Neural progenitor cell (in vitro differentiated cells): Measurements from ENCODE around the gene REXO1. TPM values are rescaled to one million over a fixed set of nuclear protein-coding genes. Genes with fewer than 3 reads are reported as not detected.
A peak's percentile ranks its signal among the peaks of the same experiment; 100 is the strongest.

Source experiments
- DNase-seq: peaks from one replicate; pipeline ENCODE4 v3.0.0-alpha.2; 2016; ENCODE audit warnings: low spot score
- H2AFZ ChIP-seq: fragments of 200-600 bp; sonication (generic); replicated peaks from 2 replicates; pipeline ENCODE4 v1.6.1; 2016; ENCODE audit warnings: antibody characterized with exemption
- H3F3A ChIP-seq: fragments of 200-600 bp; sonication (generic); 2 replicates; pipeline ENCODE4 v1.6.1; 2016; ENCODE audit warnings: antibody characterized with exemption, low read depth
- H3K27ac ChIP-seq: fragments of 200-600 bp; sonication (generic); 2 replicates; pipeline ENCODE4 v1.5.1; 2016; ENCODE audit warnings: mild to moderate bottlenecking
- H3K27me3 ChIP-seq: fragments of 200-600 bp; sonication (generic); 2 replicates; pipeline ENCODE4 v1.6.1; 2016; ENCODE audit warnings: mild to moderate bottlenecking, moderate library complexity
- H3K36me3 ChIP-seq: fragments of 200-600 bp; sonication (generic); 2 replicates; pipeline ENCODE4 v1.5.1; 2016
- H3K4me1 ChIP-seq: fragments of 200-600 bp; sonication (generic); 2 replicates; pipeline ENCODE4 v1.6.1; 2016; ENCODE audit warnings: mixed run types
- H3K4me2 ChIP-seq: fragments of 200-600 bp; sonication (generic); 2 replicates; pipeline ENCODE4 v1.6.1; 2016
- H3K4me3 ChIP-seq: fragments of 200-600 bp; sonication (generic); 2 replicates; pipeline ENCODE4 v1.5.1; 2016
- H3K79me2 ChIP-seq: fragments of 200-600 bp; sonication (generic); 2 replicates; pipeline ENCODE4 v1.6.1; 2016; ENCODE audit warnings: low read depth
- H3K9ac ChIP-seq: fragments of 200-600 bp; sonication (generic); 2 replicates; pipeline ENCODE4 v1.6.1; 2016
- H3K9me3 ChIP-seq: fragments of 200-600 bp; sonication (generic); 2 replicates; pipeline ENCODE4 v1.5.1; 2016; ENCODE audit warnings: low read depth
- H4K20me1 ChIP-seq: fragments of 200-600 bp; sonication (generic); 2 replicates; pipeline ENCODE4 v1.6.1; 2016; ENCODE audit warnings: low read depth
- H3K27ac Mint-ChIP-seq: 3 replicates; pipeline ENCODE4 v1.8.0; 2021; ENCODE audit warnings: mixed read lengths
- H3K27me3 Mint-ChIP-seq: 2 replicates; pipeline ENCODE4 v1.8.0; 2022; ENCODE audit warnings: low read depth, mild to moderate bottlenecking, inconsistent platforms, moderate library complexity, mixed read lengths; ENCODE audit not compliant: insufficient read depth
- H3K36me3 Mint-ChIP-seq: 3 replicates; pipeline ENCODE4 v1.8.0; 2021; ENCODE audit warnings: mixed read lengths
- H3K4me1 Mint-ChIP-seq: 3 replicates; pipeline ENCODE4 v1.8.0; 2021; ENCODE audit warnings: mixed read lengths
- H3K4me3 Mint-ChIP-seq: 3 replicates; pipeline ENCODE4 v1.8.0; 2021; ENCODE audit warnings: mild to moderate bottlenecking, moderate library complexity, mixed read lengths
- H3K9me3 Mint-ChIP-seq: 3 replicates; pipeline ENCODE4 v1.8.0; 2020; ENCODE audit warnings: mixed read lengths
- CTCF ChIP-seq: fragments of 200-600 bp; sonication (generic); IDR thresholded peaks from 2 replicates; pipeline ENCODE4 v1.5.1; 2017; ENCODE audit warnings: antibody characterized with exemption, mild to moderate bottlenecking
- EZH2 ChIP-seq: fragments of 200-600 bp; sonication (generic); IDR thresholded peaks from 2 replicates; pipeline ENCODE4 v1.6.1; 2017; ENCODE audit warnings: antibody characterized with exemption, mild to moderate bottlenecking, moderate library complexity
- EZH2phosphoT487 ChIP-seq: fragments of 200-600 bp; sonication (generic); IDR thresholded peaks from 2 replicates; pipeline ENCODE4 v1.6.1; 2017; ENCODE audit warnings: antibody characterized with exemption
- total RNA-seq: library from RNA; depleted of rRNA; stranded (reverse); fragments of >200 nt; gene quantifications from 2 replicates; pipeline ENCODE4 v1.2.3, GENCODE V29; 2015; ENCODE audit warnings: low replicate concordance

REXO1 gene
- total RNA-seq, 1 donor from 2014 or later: 38.7 TPM

- no peaks in the 10 kb centered on the region for H4K20me1 ChIP-seq
These were observed 51.7 kb downstream of the REXO1 start for GRCh38 chr19:1796395-1797142.

GRCh38 chr19:1794424-1795172 is 53.7 kb downstream of the REXO1 start:
- Histone ChIP-seq H3K4me1 (no peaks in the 10 kb centered on the region), H3K36me3 (no peaks in the 10 kb centered on the region), H3K9me3 (no peaks in the 10 kb centered on the region), H2AFZ (no peak overlapping the region), H3K27me3 (peaks cover 36% of the 10 kb centered on the region), H3F3A (peaks cover 6% of the 10 kb centered on the region), H3K4me3 (no peak overlapping the region), H4K20me1 (no peaks in the 10 kb centered on the region), H3K27ac (no peak overlapping the region), H3K9ac (no peak overlapping the region), H3K79me2 (no peaks in the 10 kb centered on the region), H3K4me2 (no peak overlapping the region)
- H3K4me1 Mint-ChIP-seq: peaks cover 6% of the 10 kb centered on the region
- TF ChIP-seq EZH2: no peak
- no peak for TF ChIP-seq EZH2phosphoT487
- no peak for TF ChIP-seq CTCF
- no peaks in the 10 kb centered on the region for H3K36me3 Mint-ChIP-seq
- H3K27ac Mint-ChIP-seq: no peak overlapping the region
- DNase-seq: no peak
- no peaks in the 10 kb centered on the region for H3K9me3 Mint-ChIP-seq
- peaks cover 27% of the 10 kb centered on the region for H3K27me3 Mint-ChIP-seq
- H3K4me3 Mint-ChIP-seq: no peak overlapping the region

More at GRCh38 chr19:1796395-1797142, 51.7 kb downstream of the REXO1 start:
- DNase-seq: no peak
- no peak overlapping the region for H2AFZ ChIP-seq
- Mint-ChIP-seq H3K36me3 (peaks cover 3% of the 10 kb centered on the region), H3K27ac (no peak overlapping the region), H3K9me3 (no peaks in the 10 kb centered on the region), H3K4me3 (no peak overlapping the region), H3K27me3 (peaks cover 24% of the 10 kb centered on the region), H3K4me1 (peaks cover 9% of the 10 kb centered on the region)
- no peaks in the 10 kb centered on the region for H3F3A ChIP-seq
- no peak overlapping the region for H3K27ac ChIP-seq
- H3K9me3 ChIP-seq: no peaks in the 10 kb centered on the region
- H3K27me3 ChIP-seq: peaks cover 17% of the 10 kb centered on the region
- H3K4me2 ChIP-seq: no peak overlapping the region
- H3K4me3 ChIP-seq: no peak overlapping the region
- no peaks in the 10 kb centered on the region for H3K4me1 ChIP-seq
- no peaks in the 10 kb centered on the region for H3K36me3 ChIP-seq
- no peak overlapping the region for H3K9ac ChIP-seq
- TF ChIP-seq EZH2: no peak
- no peaks in the 10 kb centered on the region for H3K79me2 ChIP-seq

GRCh38 chr19:1791879-1792278 is 56.4 kb downstream of the REXO1 start:
- H3F3A ChIP-seq: peaks cover 10% of the 10 kb centered on the region
- H2AFZ ChIP-seq: no peak overlapping the region
- no peak for TF ChIP-seq EZH2phosphoT487
- TF ChIP-seq CTCF: peak; percentile 5
- no peak overlapping the region for H3K4me2 ChIP-seq
- H3K27me3 ChIP-seq: peaks cover 63% of the 10 kb centered on the region
- peaks cover 32% of the 10 kb centered on the region for H3K27me3 Mint-ChIP-seq
- H3K9me3 Mint-ChIP-seq: no peaks in the 10 kb centered on the region
- no peaks in the 10 kb centered on the region for H3K36me3 ChIP-seq
- H3K4me1 Mint-ChIP-seq: peaks cover 6% of the 10 kb centered on the region
- no peaks in the 10 kb centered on the region for H3K9me3 ChIP-seq
- H3K4me1 ChIP-seq: no peaks in the 10 kb centered on the region
- no peak overlapping the region for H3K4me3 Mint-ChIP-seq
- H4K20me1 ChIP-seq: peaks cover 8% of the 10 kb centered on the region
- H3K9ac ChIP-seq: no peak overlapping the region
- H3K36me3 Mint-ChIP-seq: no peaks in the 10 kb centered on the region
- H3K27ac Mint-ChIP-seq: no peak overlapping the region
- H3K27ac ChIP-seq: no peak overlapping the region
- DNase-seq: no peak
- H3K4me3 ChIP-seq: no peak overlapping the region
- no peaks in the 10 kb centered on the region for H3K79me2 ChIP-seq
